Measurements from ENCODE around the gene KCNT2.

DNA sequence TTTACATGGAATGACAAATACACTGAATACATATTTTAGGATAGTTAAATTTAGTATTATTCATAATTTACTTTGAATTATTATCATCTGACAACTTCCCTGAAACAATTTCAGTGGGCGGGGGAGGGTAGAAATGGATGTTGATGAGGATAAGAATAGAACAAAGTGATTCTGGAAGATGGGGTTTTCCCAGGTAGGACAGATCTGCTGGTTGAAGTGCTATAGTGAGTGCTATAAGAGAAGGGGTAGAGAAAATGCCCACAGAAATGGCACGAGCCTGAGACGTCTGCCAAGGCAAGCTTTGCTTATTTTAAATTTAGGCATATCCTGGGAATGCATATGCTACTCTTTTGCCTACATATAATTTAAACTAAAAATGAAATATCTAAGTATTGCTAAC lies 46.8 kb upstream of the KCNT2 start:
- TF ChIP-seq, protein P1, sequence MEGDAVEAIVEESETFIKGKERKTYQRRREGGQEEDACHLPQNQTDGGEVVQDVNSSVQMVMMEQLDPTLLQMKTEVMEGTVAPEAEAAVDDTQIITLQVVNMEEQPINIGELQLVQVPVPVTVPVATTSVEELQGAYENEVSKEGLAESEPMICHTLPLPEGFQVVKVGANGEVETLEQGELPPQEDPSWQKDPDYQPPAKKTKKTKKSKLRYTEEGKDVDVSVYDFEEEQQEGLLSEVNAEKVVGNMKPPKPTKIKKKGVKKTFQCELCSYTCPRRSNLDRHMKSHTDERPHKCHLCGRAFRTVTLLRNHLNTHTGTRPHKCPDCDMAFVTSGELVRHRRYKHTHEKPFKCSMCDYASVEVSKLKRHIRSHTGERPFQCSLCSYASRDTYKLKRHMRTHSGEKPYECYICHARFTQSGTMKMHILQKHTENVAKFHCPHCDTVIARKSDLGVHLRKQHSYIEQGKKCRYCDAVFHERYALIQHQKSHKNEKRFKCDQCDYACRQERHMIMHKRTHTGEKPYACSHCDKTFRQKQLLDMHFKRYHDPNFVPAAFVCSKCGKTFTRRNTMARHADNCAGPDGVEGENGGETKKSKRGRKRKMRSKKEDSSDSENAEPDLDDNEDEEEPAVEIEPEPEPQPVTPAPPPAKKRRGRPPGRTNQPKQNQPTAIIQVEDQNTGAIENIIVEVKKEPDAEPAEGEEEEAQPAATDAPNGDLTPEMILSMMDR (conservative IDR thresholded peaks at IDR 0.05 in 1 of 2, IDR thresholded peaks at IDR 0.05 in 1 of 2; ENCODE audit: extremely low read depth in 1 of 2, insufficient read depth in 1 of 2, low read depth in 1 of 2, low read length in 2 of 2) = no peak
- TF ChIP-seq EZH2 (IDR thresholded peaks at IDR 0.05; ENCODE audit: borderline replicate concordance, low read length) = no peak
